NCI-H748 treated with DMSO at 0.1 percent for 48 hours (cell line): ENCODE results near the gene TREH.
"Not testable (repeated sequence)": the region's sequence is repeated elsewhere in the genome, so short reads cannot be mapped to it uniquely, and the experiment has no call there.

Experiments
- DNase-seq: peaks from one replicate; lab custom pipeline; 2025; lab: John Stamatoyannopoulos, UW

The TREH gene

GRCh38 chr11:118628861-118629549, 50.4 kb downstream of the TREH start:
- no peak for DNase-seq

GRCh38 chr11:118628432-118628831, 51.0 kb downstream of the TREH start:
- DNase-seq, result no peak

GRCh38 chr11:118628031-118628430, 51.4 kb downstream of the TREH start:
- DNase-seq, result no peak

- DNase-seq, result no peak
Observed at GRCh38 chr11:118627566-118627965, 51.9 kb downstream of the TREH start.

GRCh38 chr11:118625976-118626375, 53.5 kb downstream of the TREH start:
- no peak for DNase-seq

GRCh38 chr11:118625036-118625690, 54.3 kb downstream of the TREH start:
- DNase-seq, result no peak

- DNase-seq, result peak; percentile 27
Observed at GRCh38 chr11:118623269-118623655, 56.2 kb downstream of the TREH start.

GRCh38 chr11:118622376-118623268, 56.8 kb downstream of the TREH start:
- DNase-seq, result no peak

- DNase-seq, result no peak
Observed at GRCh38 chr11:118621784-118622375, 57.6 kb downstream of the TREH start.

GRCh38 chr11:118621071-118621783, 58.2 kb downstream of the TREH start:
- DNase-seq, result peak; percentile 59

GRCh38 chr11:118620529-118621070, 58.9 kb downstream of the TREH start:
- no peak for DNase-seq

- DNase-seq, result no peak
Observed at GRCh38 chr11:118619444-118620197, 59.8 kb downstream of the TREH start.

- DNase-seq, result no peak
Observed at GRCh38 chr11:118618991-118619375, 60.5 kb downstream of the TREH start.

- no peak for DNase-seq
Observed at GRCh38 chr11:118618115-118618990, 61.1 kb downstream of the TREH start.

GRCh38 chr11:118615976-118616371, 63.5 kb downstream of the TREH start:
- no peak for DNase-seq

- DNase-seq, result no peak
Observed at GRCh38 chr11:118615282-118615975, 64.0 kb downstream of the TREH start.

- DNase-seq, result no peak
Observed at GRCh38 chr11:118614511-118614910, 64.9 kb downstream of the TREH start.

- DNase-seq, result no peak
Observed at GRCh38 chr11:118612378-118612777, 67.1 kb downstream of the TREH start.

- not testable (repeated sequence) for DNase-seq
Observed at GRCh38 chr11:118611433-118611795, 68.0 kb downstream of the TREH start.
